ENCODE results near the gene SLC25A21.

GRCh38 chr14:37091651-37092050 is 80.8 kb downstream of the SLC25A21 start:
- TF ChIP-seq POLR2AphosphoS5 (IDR thresholded peaks at IDR 0.05) (no peak), CTCF (IDR thresholded peaks at IDR 0.05) (no peak), EP300 (IDR thresholded peaks at IDR 0.05) (no peak), POLR2A (IDR thresholded peaks at IDR 0.05) (no peak)

All from suprapubic skin (tissue), 4 donors.